Brain microvascular endothelial cell (primary cell): Measurements from ENCODE around the gene TMEM255B.

Experiments
- DNase-seq: peaks from one replicate; pipeline ENCODE4 v3.0.0-alpha.2; 2020
- H3K27ac ChIP-seq: fragments of 250-450 bp; sonication (Bioruptor Pico); 2 replicates; pipeline ENCODE4 v1.5.1; 2020; ENCODE audit warnings: mild to moderate bottlenecking, moderate library complexity
- H3K27me3 ChIP-seq: fragments of 250-450 bp; sonication (Bioruptor Pico); replicated peaks from 2 replicates; pipeline ENCODE4 v1.5.1; 2020; ENCODE audit warnings: mild to moderate bottlenecking
- H3K36me3 ChIP-seq: fragments of 250-450 bp; sonication (Bioruptor Pico); replicated peaks from 2 replicates; pipeline ENCODE4 v1.5.1; 2020; ENCODE audit warnings: mild to moderate bottlenecking
- H3K4me3 ChIP-seq: 2 replicates; pipeline ENCODE4 v1.5.1; 2011; ENCODE audit warnings: low read depth, mild to moderate bottlenecking, control low read depth, low read length, moderate library complexity
- CTCF ChIP-seq: IDR thresholded peaks from 2 replicates; pipeline ENCODE4 v1.5.1; 2011; ENCODE audit warnings: low read depth, mild to moderate bottlenecking, moderate library complexity, low read length, control low read depth, inconsistent platforms; ENCODE audit errors: missing control alignments
- in situ Hi-C: cut with HindIII; loops from 2 replicates; pipeline ENCODE4 v1.10.0; 2017; ENCODE audit warnings: low sequenced_read_pairs, low pct_ligation_motif_present

TMEM255B gene

GRCh38 chr13:113813749-113814434 lies 54.9 kb downstream of the TMEM255B start:
- Histone ChIP-seq H3K27me3 (no peaks in the 10 kb centered on the region), H3K4me3 (no peak overlapping the region), H3K27ac (no peak overlapping the region), H3K36me3 (no peaks in the 10 kb centered on the region)
- DNase-seq = no peak
- in situ Hi-C loops = no loop called here
- no peak for TF ChIP-seq CTCF

GRCh38 chr13:113814435-113814821 lies 55.4 kb downstream of the TMEM255B start:
- Histone ChIP-seq H3K27ac (no peak overlapping the region), H3K4me3 (no peak overlapping the region), H3K27me3 (no peaks in the 10 kb centered on the region), H3K36me3 (no peaks in the 10 kb centered on the region)
- no peak for TF ChIP-seq CTCF
- in situ Hi-C loops = no loop called here
- peak; percentile 46 for DNase-seq

GRCh38 chr13:113815151-113816058 lies 56.4 kb downstream of the TMEM255B start:
- no peak for TF ChIP-seq CTCF
- Histone ChIP-seq H3K27ac (no peak overlapping the region), H3K4me3 (no peak overlapping the region), H3K36me3 (no peaks in the 10 kb centered on the region), H3K27me3 (no peaks in the 10 kb centered on the region)
- in situ Hi-C loops = no loop called here
- no peak for DNase-seq

- in situ Hi-C loops = no loop called here
- Histone ChIP-seq H3K36me3 (no peaks in the 10 kb centered on the region), H3K27ac (no peak overlapping the region), H3K27me3 (no peaks in the 10 kb centered on the region), H3K4me3 (no peak overlapping the region)
- TF ChIP-seq CTCF = no peak
- DNase-seq = no peak
These were observed 57.4 kb downstream of the TMEM255B start for GRCh38 chr13:113816254-113816929.

GRCh38 chr13:113816946-113817859 lies 58.2 kb downstream of the TMEM255B start:
- peak; percentile 91 for TF ChIP-seq CTCF
- H3K36me3 ChIP-seq = no peaks in the 10 kb centered on the region
- DNase-seq = peak; percentile 72
- in situ Hi-C loops = no loop called here
- no peaks in the 10 kb centered on the region for H3K27me3 ChIP-seq
- H3K27ac ChIP-seq = no peak overlapping the region
- H3K4me3 ChIP-seq = no peak overlapping the region
